Measurements from ENCODE around the gene KLHL17.

KLHL17 gene

GRCh38 chr1:955474-955873, 4.9 kb upstream of the KLHL17 start:
- no peak overlapping the region for H3K4me3 ChIP-seq (replicated peaks; ENCODE audit: low read depth, low read length)
- TF ChIP-seq CTCF (IDR thresholded peaks at IDR 0.05; ENCODE audit: low read length, missing control alignments), result no peak
- DNase-seq (ENCODE audit: low read depth), result no peak

- no peak for TF ChIP-seq CTCF (IDR thresholded peaks at IDR 0.05; ENCODE audit: low read length, missing control alignments)
- no peak overlapping the region for H3K4me3 ChIP-seq (replicated peaks; ENCODE audit: low read depth, low read length)
- DNase-seq (ENCODE audit: low read depth), result no peak
Observed at GRCh38 chr1:956636-957035, 3.7 kb upstream of the KLHL17 start.

GRCh38 chr1:958823-959730, 1.3 kb upstream of the KLHL17 start, which contains the start of gene NOC2L:
Gene NOC2L, minus strand, starts transcription at chr1:959256. Its CDS starts 16 bp downstream, at chr1:959240.
- peak within 1 kb of the TSS; percentile 99 for H3K4me3 ChIP-seq (replicated peaks; ENCODE audit: low read depth, low read length)
- peak; percentile 88 for DNase-seq (ENCODE audit: low read depth)
- TF ChIP-seq CTCF (IDR thresholded peaks at IDR 0.05; ENCODE audit: low read length, missing control alignments), result no peak

- no peak for DNase-seq (ENCODE audit: low read depth)
- no peak for TF ChIP-seq CTCF (IDR thresholded peaks at IDR 0.05; ENCODE audit: low read length, missing control alignments)
- peak overlapping the region; percentile 55 for H3K4me3 ChIP-seq (replicated peaks; ENCODE audit: low read depth, low read length)
Observed at GRCh38 chr1:959731-960362, 537 bp upstream of the KLHL17 start.

- no peak for DNase-seq (ENCODE audit: low read depth)
- peak overlapping the region; percentile 55 for H3K4me3 ChIP-seq (replicated peaks; ENCODE audit: low read depth, low read length)
- TF ChIP-seq CTCF (IDR thresholded peaks at IDR 0.05; ENCODE audit: low read length, missing control alignments), result no peak
Observed at GRCh38 chr1:961132-961669, 817 bp downstream of the KLHL17 start.

GRCh38 chr1:962381-963300, 2.3 kb downstream of the KLHL17 start:
- H3K4me3 ChIP-seq (replicated peaks; ENCODE audit: low read depth, low read length), result no peak overlapping the region
- TF ChIP-seq CTCF (IDR thresholded peaks at IDR 0.05; ENCODE audit: low read length, missing control alignments), result no peak
- no peak for DNase-seq (ENCODE audit: low read depth)

All from fibroblast of pulmonary artery (primary cell).